Right atrium auricular region (tissue), 2 donors: ENCODE results near the gene SSC5D. TPM values are rescaled to one million over a fixed set of nuclear protein-coding genes. Genes with fewer than 3 reads are reported as not detected.

Experiments used
- DNase-seq: peaks from one replicate; pipeline ENCODE4 v3.0.0-alpha.2; 2019; ENCODE audit warnings: low spot score
- H3K27ac ChIP-seq, 2 donors: fragments of 200-600 bp; sonication (generic); 1 replicate in 1 of 2; 2 replicates in 1 of 2; pipeline ENCODE4 v1.5.1; 2016 to 2019
- H3K27me3 ChIP-seq, 2 donors: fragments of 200-600 bp; sonication (generic); one replicate each; pipeline versions ENCODE4 v1.5.1 to v1.6.0; 2017 to 2019
- H3K36me3 ChIP-seq: fragments of 200-600 bp; sonication (generic); one replicate; pipeline ENCODE4 v1.5.1; 2016
- H3K4me1 ChIP-seq, 2 donors: fragments of 200-600 bp; sonication (generic); one replicate each; pipeline versions ENCODE4 v1.5.1 to v1.6.0; 2017 to 2019
- H3K4me3 ChIP-seq, 2 donors: fragments of 200-600 bp; sonication (generic); 1 replicate in 1 of 2; 2 replicates in 1 of 2; pipeline ENCODE4 v1.5.1; 2017 to 2019; ENCODE audit warnings: mild to moderate bottlenecking in 1 of 2, moderate library complexity in 1 of 2
- H3K9me3 ChIP-seq, 2 donors: fragments of 200-600 bp; sonication (generic); one replicate each; pipeline ENCODE4 v1.5.1; 2019
- total RNA-seq, 2 donors: library from RNA; depleted of rRNA; stranded (reverse); fragments of >200 nt; gene quantifications; one replicate each; pipeline ENCODE4 v1.1.0, GENCODE V29; 2016
- TF ChIP-seq, protein P1 (sequence below), 2 donors: fragments of 200-600 bp; sonication (generic); IDR thresholded peaks; one replicate each; pipeline ENCODE4 v1.5.1; 2019; ENCODE audit warnings: antibody characterized with exemption in 2 of 2

Gene SSC5D
- total RNA-seq, 2 donors from 2014 or later, result 3.3 to 6.7 TPM

DNA sequence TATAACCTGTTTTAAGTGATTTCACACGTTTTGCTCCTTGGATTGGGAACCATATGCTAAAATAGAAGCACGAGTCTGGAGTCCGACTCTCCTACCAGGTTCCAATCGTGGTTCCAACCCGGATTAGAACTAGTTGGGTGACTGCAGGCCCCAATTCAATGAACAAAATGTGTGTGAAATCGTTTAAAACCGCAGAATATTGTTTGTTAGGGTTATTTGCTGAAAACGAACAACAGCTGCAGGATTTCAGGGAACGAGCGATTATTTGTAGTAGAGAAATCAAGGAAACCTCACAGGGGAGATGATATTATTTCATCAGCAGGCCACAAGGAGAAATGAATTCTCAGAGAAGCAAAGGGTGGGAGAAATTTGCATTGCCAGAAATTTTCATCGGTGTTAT lies 16.7 kb downstream of the SSC5D start:
- Histone ChIP-seq H3K27ac (no peak overlapping the region), H3K27me3 (no peaks in the 10 kb centered on the region), H3K4me3 (no peak overlapping the region), H3K36me3 (no peaks in the 10 kb centered on the region), H3K9me3 (no peaks in the 10 kb centered on the region), H3K4me1 (peaks cover 0 to 10% of the 10 kb centered on the region in 2 donors)
- DNase-seq, result no peak
- TF ChIP-seq, protein P1, sequence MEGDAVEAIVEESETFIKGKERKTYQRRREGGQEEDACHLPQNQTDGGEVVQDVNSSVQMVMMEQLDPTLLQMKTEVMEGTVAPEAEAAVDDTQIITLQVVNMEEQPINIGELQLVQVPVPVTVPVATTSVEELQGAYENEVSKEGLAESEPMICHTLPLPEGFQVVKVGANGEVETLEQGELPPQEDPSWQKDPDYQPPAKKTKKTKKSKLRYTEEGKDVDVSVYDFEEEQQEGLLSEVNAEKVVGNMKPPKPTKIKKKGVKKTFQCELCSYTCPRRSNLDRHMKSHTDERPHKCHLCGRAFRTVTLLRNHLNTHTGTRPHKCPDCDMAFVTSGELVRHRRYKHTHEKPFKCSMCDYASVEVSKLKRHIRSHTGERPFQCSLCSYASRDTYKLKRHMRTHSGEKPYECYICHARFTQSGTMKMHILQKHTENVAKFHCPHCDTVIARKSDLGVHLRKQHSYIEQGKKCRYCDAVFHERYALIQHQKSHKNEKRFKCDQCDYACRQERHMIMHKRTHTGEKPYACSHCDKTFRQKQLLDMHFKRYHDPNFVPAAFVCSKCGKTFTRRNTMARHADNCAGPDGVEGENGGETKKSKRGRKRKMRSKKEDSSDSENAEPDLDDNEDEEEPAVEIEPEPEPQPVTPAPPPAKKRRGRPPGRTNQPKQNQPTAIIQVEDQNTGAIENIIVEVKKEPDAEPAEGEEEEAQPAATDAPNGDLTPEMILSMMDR (IDR thresholded peaks at IDR 0.05), result no peak

DNA sequence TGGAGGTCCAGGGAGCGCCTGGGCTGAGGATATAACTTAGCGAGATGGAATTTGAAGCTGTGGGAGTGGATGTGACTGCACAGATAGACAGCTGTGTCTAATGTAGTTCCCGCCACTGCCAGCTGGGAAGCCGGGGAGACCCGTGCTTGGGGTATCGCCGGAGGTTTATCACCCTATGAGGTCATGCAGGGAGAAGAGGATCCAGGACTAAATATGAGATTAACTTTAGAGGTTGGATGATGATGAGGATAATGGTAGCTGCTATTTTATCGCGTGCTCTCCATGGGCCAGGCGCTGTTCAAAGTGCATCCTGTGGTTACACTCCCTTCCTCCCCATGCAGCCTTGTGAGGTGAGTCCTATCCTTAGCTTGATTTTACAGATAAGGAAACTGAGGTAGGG lies 19.9 kb downstream of the SSC5D start:
- no peak overlapping the region for H3K4me3 ChIP-seq
- peaks cover 0 to 10% of the 10 kb centered on the region in 2 donors for H3K4me1 ChIP-seq
- H3K27ac ChIP-seq, result no peak overlapping the region
- TF ChIP-seq, protein P1 (IDR thresholded peaks at IDR 0.05), result no peak
- no peaks in the 10 kb centered on the region for H3K36me3 ChIP-seq
- DNase-seq, result no peak
- H3K27me3 ChIP-seq, result no peaks in the 10 kb centered on the region
- no peaks in the 10 kb centered on the region for H3K9me3 ChIP-seq

DNA sequence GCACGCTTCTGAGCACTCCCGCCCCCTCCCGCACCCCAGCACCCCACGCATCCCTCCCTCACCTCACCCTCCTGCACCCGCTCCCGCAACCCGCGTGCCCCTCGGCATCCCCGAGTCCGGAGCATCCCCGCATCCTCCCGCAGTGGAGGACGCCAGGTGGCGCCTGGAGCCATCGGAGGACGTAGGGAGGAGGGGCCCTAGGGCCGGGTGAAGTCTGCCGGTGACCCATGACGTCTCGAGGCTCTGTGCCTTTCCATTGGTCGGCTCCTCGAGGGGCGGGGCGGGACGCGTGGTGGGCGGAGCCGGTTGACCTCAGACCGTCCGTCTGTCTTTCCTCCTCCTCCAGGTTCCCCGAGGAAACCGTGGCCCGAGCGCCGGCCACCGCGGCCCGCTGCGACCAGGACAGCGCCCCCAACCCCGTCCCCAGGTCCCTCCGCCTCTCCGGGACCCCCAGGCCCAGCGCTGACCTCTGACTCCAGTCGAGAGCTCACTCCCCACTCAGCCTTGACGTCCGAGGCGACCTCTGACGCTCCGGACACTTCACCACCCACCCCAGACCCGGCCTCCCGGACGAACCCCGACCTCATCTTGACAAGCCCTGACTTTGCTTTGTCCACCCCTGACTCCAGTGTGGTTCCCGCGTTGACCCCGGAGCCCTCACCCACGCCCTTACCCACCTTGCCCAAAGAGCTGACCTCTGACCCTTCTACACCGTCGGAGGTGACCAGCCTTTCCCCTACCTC lies 28.8 kb downstream of the SSC5D start:
- H3K4me3 ChIP-seq, result peak overlapping the region; percentile 34 to 52
- H3K27ac ChIP-seq, result peak overlapping the region; percentile 87 to 91
- no peaks in the 10 kb centered on the region for H3K36me3 ChIP-seq
- peaks cover 0 to 22% of the 10 kb centered on the region in 2 donors for H3K4me1 ChIP-seq
- peak; percentile 96 for DNase-seq
- no peaks in the 10 kb centered on the region for H3K27me3 ChIP-seq
- TF ChIP-seq, protein P1 (IDR thresholded peaks at IDR 0.05), result peak; percentile 63 to 94
- H3K9me3 ChIP-seq, result no peaks in the 10 kb centered on the region

DNA sequence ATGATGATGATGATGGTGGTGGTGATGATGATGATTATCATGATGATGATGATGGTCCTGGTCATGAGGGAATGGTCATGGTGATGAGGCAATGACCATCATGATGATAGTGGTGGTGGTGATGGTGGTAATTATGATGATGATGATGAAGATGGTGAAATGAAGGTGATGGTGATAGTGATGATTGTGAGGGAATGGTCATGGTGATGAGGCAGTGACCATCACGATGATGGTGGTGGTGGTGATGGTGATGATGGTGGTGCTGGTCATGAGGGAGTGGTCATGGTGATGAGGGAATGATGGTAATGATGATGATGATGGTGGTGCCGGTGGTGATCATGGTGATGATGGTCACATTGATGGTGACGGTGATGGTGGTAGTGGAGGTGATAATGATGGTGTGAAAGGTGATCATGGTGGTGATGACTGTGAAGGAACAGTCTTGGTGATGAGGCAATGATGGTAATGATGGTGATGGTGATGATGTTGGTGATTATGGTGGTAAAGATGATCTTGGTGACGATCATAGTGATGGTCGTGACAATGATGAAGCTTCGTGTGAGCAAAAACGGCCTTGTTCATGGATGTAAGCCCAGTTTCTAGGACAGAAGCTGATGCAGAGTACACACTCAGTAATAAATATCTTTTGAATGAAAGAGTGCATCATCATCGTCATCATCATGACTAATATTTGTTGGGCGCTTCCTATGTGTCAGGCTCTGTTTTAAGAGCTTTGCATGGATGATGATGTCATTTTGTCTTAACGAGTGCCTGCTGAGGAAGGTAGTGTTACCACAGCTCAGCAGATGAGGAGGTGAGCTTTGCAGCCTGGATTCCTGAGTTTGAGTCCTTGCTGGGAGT lies 31.4 kb downstream of the SSC5D start:
- peaks cover 0 to 27% of the 10 kb centered on the region in 2 donors for H3K4me1 ChIP-seq

DNA sequence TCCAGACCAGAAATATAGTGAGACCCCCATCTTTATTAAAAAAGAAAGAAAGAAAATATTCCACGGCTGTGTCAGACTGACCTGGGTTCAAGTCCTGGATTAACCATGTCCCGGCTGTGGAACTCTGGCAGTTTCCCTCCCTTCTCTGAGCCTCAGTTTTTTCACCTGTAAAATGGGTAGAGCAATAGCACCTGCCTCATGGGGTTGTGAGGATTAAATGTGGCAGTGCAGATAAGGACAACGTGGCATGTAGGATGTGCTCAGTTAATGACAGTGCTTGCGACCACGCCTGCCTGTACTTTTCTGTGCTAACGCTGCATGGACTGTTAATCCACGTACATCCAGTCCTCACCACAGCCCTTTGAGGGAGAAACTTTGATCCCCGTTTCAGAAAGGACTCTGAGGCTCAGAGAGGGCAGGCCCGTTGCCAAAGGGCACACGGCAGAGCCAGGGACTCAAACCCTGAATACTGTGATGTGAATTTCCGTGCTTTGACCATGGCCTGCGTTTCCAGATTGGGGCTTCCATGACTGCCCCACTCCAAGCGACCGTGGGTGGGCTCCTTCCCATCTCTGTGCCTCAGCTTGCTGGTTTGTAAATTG lies 32.6 kb downstream of the SSC5D start:
- TF ChIP-seq, protein P1 (IDR thresholded peaks at IDR 0.05), result no peak
- Histone ChIP-seq H3K4me3 (no peak overlapping the region), H3K27ac (peak overlapping the region; percentile 75 to 76), H3K27me3 (no peaks in the 10 kb centered on the region), H3K4me1 (peaks cover 0 to 34% of the 10 kb centered on the region in 2 donors), H3K36me3 (no peaks in the 10 kb centered on the region), H3K9me3 (no peaks in the 10 kb centered on the region)
- no peak for DNase-seq

More for the DNA sequence above, 31.4 kb downstream of the SSC5D start:
- no peak overlapping the region for H3K4me3 ChIP-seq
- peak overlapping the region in 1 of 2 donors; percentile 75 for H3K27ac ChIP-seq
- H3K27me3 ChIP-seq, result no peaks in the 10 kb centered on the region
- TF ChIP-seq, protein P1 (IDR thresholded peaks at IDR 0.05), result no peak
- H3K36me3 ChIP-seq, result no peaks in the 10 kb centered on the region
- no peaks in the 10 kb centered on the region for H3K9me3 ChIP-seq
- DNase-seq, result no peak
